Activated naive CD4-positive, alpha-beta T cell treated with anti-CD3 and anti-CD28 coated beads, Interleukin-2, amount 50 U/mL, for 16 hours (primary cell): Measurements from ENCODE around the gene NEFH.
A peak's percentile ranks its signal among the peaks of the same experiment; 100 is the strongest.

ENCODE experiments used
- DNase-seq: peaks from one replicate; pipeline ENCODE4 v3.0.0-alpha.2; 2020

NEFH gene

GRCh38 chr22:29509298-29509697 is 29.3 kb downstream of the NEFH start:
- DNase-seq, result no peak

GRCh38 chr22:29509815-29510214 is 29.8 kb downstream of the NEFH start:
- no peak for DNase-seq

DNA sequence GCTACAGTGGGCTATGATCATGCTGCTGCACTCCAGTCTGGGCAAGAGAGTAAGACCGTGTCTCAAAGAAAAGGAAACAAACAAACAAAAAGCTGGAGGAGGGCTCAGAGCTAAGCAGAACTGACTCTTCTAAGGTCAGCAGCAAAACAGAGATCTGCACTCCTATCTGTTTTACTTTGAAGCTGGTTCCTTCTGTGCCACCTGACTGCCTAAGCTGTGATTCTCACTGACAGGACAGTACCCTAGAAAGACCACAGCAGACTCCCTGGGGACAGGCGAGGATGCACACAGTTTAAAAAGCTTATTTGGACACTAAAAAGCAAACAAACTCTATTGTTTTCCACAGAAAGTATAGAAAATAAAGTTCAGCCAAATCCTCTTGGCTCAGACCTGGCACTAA is 30.5 kb downstream of the NEFH start:
- no peak for DNase-seq

- DNase-seq, result no peak
These were observed 31.3 kb downstream of the NEFH start for GRCh38 chr22:29511126-29511862.

- DNase-seq, result no peak
These were observed 32.0 kb downstream of the NEFH start for GRCh38 chr22:29512031-29512430.

DNA sequence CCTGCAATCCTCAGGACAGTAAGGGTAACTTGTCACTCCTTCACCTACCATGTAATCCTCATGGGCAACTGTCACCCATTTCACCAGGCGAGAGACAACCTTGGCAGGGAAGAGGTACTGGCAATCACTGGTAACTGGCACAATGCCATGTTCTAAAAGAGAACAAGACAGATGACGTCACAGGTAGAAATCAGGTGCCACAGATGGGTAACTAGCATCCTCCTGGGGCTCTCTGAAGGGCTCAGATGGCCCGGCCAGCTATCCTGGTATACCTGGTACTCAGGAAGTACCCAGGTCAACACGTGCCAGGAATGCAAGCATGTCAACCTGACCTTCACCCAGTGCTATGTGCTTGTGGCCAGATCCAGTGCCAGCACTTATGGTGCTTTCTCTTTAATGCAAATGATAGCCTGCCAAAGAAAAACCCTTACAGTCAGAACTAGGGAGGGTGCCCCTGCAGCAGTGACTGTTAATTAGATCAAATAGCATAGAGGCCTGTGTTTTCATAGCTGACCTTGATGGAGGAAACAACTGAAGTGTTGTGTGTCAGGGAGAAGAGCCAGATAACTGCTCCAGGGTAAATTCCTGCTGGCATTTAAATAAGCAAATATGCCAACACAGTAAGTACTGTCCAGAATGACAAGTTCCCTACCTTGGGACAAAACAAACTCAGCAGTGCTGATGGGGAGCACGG is 37.3 kb downstream of the NEFH start:
- no peak for DNase-seq

DNA sequence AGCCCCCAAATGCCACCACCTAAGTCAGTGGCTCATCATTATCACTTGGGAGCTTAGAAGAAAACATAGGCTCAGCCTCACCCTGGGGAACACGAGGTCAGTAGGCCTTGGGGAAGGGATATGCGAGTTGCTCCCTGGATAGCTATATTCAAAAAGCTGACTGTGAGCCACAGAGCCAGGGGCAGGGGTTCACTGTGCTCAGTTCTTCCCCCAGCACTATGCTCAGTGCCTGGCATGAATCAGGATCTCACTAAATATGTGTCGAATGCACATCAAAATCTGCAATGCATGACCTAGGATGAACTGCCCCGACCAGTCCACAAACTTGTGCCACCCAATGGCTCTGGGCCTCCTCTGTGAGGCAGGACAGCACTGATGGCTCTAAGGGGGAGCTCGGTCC is 38.4 kb downstream of the NEFH start:
- DNase-seq, result no peak

DNA sequence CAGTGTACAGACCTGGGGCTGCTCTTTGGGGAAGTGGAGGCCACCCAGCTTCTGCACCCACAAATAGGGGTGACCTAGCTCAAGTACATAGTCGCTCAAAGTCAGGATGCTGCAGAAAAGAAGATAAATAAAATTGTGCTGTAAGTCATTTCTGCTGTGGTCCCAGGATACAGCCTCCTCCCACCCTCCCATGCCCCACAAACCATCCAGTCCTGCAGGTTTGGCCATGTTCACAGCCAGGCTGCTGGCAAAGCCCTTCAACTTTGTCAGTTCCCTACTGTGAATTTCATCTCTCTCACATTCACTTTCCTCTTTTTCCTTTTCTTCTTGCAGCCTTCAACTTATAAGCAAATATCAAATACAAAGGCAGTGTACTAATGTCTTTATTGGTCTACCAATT is 40.0 kb downstream of the NEFH start:
- no peak for DNase-seq

DNA sequence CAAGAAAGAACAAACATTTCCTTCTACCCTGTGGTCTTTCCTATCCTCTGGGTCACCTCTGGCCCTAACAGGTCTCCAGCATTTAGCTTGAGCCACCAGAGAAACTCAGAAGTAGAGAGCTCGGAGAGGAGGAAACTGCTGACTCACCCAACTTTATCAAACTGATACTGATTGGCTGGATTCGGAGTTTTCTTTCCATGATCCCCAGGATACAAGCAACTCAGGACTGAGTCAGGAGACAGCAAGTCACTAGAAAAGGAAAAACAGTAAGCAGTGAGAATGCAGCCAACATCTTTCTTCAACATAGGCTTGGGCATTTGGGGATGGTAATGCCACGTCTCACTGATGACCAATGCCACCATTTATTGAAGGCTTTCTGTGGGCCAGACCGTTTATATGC is 40.8 kb downstream of the NEFH start:
- no peak for DNase-seq

DNA sequence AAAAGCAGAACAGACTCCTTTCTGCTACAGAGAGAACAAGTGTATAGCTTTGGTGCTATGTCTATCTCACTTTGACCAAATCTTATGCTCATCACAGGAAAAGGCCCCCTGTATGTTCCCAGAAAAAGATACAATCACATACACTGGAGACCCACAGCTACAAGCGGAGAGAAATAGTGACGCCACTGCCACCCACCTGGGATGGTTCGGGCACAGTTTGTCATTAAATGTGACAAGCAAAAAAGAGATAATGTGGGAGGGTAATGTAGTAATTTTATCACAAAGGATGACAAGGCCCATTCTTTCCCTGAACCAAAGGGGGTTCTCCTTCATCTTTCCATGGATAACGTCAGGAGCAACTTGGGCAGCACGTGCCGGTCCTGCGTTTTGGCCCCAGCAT is 41.5 kb downstream of the NEFH start:
- DNase-seq, result no peak

GRCh38 chr22:29523761-29524160 is 43.7 kb downstream of the NEFH start:
- DNase-seq, result no peak

DNA sequence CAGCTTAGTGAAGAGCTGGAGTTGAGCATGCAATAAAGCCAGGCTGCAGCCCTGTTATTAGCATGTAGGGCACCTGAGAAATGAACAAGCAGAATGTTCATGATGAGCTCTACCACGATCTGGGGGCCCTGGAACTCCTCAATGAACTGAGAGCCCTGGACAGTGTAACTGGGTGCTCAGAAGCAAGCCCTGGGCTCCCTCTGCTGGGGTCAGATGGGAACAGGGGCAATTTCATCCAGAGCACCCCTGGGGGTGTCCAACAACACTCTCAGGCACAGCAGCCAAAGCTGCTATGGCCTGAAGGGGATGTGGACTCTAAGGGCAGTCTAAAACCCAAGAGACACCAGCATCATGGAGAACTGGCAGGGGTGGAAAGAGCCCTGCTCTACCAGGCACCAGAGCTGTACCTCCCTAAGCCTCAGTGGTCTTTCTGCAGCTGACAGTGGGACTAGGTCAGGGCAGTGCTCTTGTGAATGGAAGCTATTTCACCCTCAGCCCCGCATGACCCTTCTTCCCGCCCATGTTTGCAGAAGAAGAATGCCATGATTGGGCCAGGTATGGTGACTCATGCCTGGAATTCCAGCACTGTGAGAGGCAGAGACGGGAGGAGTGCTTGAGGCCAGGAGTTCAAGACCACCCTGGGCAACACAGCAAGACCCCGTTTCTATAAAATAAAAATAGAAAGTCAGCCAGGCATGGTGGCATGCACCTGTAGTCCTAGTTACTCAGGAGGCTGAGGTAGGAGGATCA is 44.6 kb downstream of the NEFH start:
- DNase-seq, result peak; percentile 38

DNA sequence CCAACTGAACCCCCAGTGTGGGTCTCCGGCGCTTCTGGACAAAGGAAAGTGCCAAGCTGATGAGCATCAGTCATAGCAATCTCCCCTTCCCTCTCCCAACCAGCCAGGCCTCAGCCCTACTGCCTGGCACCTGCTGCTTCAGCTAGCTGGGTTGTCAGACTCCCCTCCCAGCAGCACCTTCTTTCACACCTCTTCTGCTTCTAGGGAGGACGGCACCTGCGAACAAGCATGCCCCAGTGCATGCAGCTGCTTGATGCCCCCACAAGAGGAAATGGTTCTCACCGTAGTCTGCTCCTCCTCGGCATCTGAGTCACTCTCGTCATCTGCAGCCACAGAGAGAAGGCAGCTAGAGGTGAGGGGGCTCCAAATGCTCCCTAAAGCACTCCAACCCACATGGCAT is 48.1 kb downstream of the NEFH start:
- DNase-seq, result no peak

DNA sequence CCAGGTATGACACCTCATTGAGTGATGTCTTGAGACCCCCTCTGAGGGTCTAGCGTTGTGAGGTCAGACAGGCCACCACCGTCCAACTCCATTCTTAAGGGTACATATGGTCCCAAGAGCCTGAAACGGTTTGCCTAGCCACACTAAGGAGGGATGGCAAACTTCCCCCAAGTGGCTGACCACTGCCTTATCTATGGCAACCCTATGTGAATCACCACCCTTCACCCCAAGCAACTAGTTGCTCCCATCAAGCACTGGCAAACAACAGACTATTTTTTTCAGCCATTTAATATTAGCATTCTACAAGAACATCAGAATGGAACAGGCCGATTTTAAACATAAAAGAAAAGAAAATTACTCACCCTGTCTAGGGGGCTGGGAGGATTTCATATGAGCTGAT is 50.7 kb downstream of the NEFH start:
- no peak for DNase-seq

GRCh38 chr22:29531419-29531818 is 51.4 kb downstream of the NEFH start:
- DNase-seq, result no peak

GRCh38 chr22:29536411-29536810 is 56.4 kb downstream of the NEFH start:
- DNase-seq, result no peak

GRCh38 chr22:29539105-29539504 is 59.1 kb downstream of the NEFH start:
- no peak for DNase-seq
